ENCODE results near the gene PLA1A.

Gene PLA1A

DNA sequence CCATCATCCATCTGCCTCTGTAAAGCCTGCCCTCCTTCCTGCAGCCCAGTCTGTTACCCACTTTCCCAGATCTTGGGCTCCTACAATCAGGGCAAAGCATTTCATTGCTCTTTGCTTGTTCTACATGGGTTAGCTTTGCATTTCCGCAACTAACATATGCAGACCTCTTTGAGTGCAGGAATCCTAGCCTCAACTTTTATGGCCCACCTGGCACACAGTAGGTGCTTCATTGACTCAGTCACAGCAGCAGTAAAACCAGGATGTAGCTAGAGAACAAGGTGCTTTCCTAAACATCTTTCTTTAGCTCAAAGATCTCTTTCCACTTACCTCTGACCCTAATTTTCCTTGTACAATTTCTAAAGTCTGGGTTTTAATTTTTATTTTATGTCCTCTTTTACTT lies 41.8 kb upstream of the PLA1A start:
- no peak overlapping the region for H3K4me3 ChIP-seq (ENCODE audit: low read depth, low read length)
- TF ChIP-seq, protein P1, sequence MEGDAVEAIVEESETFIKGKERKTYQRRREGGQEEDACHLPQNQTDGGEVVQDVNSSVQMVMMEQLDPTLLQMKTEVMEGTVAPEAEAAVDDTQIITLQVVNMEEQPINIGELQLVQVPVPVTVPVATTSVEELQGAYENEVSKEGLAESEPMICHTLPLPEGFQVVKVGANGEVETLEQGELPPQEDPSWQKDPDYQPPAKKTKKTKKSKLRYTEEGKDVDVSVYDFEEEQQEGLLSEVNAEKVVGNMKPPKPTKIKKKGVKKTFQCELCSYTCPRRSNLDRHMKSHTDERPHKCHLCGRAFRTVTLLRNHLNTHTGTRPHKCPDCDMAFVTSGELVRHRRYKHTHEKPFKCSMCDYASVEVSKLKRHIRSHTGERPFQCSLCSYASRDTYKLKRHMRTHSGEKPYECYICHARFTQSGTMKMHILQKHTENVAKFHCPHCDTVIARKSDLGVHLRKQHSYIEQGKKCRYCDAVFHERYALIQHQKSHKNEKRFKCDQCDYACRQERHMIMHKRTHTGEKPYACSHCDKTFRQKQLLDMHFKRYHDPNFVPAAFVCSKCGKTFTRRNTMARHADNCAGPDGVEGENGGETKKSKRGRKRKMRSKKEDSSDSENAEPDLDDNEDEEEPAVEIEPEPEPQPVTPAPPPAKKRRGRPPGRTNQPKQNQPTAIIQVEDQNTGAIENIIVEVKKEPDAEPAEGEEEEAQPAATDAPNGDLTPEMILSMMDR (IDR thresholded peaks at IDR 0.05; ENCODE audit: low read depth, low read length): no peak

DNA sequence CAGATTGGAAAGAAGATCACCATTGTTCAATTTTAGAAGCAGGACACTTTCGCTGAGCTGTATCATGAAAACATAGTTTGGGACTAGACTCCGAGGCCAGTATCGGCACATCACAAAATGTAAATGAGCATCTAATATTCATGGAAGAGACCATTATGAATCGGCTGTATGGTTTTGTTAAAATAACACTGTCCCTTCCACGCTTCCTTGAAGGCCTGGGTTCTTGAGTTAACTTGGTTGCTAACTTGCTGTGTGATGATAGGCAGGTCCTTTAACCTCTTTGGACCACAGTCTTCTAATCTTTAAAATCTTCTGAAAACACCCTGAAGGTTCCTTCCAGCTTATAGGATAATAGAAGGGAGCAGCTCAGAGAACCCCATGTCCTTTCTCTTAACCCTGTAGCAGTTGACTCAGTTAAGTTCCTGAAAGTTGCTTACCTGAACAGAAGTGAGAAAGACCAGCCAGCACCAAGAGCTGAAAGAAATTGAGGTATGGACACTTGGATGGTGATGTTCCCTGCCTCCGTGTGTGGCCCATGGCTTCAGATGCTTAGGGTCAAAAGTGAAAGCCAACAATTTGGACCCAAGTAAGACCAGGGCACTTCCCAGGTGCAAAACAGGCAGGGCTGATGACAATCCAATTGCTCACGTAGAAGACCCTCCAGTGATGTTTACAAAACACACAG lies 40.4 kb upstream of the PLA1A start:
- TF ChIP-seq, protein P1 (IDR thresholded peaks at IDR 0.05; ENCODE audit: low read depth, low read length): no peak
- H3K4me3 ChIP-seq (ENCODE audit: low read depth, low read length): no peak overlapping the region

DNA sequence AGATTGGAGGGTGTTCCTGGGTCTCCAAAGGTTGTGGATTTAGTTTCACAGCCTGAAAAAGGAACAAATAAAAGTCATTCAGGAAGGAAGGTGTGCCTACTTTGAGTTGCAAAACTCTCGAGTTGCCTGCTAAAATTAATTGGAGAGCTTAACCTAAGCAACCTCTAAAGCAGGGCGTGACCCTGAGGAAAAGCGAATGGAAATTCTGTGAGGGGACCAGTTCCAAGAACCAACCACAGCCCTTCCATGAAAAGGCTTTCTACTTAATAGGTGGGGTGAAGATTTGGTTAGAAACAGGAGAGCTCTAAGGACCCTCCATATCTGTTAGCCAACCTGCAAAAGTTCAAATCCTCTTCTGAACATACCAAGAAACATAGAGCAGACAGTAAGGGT lies 39.8 kb upstream of the PLA1A start:
- TF ChIP-seq, protein P1 (IDR thresholded peaks at IDR 0.05; ENCODE audit: low read depth, low read length): no peak
- no peak overlapping the region for H3K4me3 ChIP-seq (ENCODE audit: low read depth, low read length)

DNA sequence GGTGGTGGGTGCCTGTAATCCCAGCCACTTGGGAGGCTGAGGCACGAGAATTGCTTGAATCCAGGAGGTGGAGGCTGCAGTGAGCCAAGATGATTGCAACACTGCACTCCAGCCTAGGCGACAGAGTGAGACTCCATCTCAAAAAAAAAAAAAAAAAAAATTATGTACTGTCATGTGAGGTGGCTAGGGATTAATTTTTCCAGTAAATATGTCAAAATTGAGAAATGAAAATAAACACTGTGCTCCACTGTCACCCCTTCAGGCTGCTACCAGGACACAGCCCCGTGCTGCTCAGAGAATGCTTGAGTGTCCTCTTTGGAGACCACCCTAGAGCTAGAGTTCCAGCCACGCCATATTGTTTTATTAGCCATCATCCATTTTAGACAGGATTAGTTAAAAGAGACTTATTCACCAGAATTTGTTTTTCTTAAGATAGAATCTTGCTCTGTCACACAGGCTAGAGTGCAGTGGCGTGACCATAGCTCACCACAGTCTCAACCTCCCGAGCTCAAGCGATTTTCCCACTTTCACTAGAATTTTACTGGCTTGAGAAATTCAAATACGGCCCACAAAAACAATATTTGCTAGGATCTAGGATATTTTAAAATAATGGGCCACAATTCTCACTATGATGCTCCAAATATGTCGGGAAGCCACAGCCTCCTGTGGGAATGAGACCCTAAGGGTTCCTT lies 38.9 kb upstream of the PLA1A start:
- no peak overlapping the region for H3K4me3 ChIP-seq (ENCODE audit: low read depth, low read length)
- TF ChIP-seq, protein P1 (IDR thresholded peaks at IDR 0.05; ENCODE audit: low read depth, low read length): no peak

DNA sequence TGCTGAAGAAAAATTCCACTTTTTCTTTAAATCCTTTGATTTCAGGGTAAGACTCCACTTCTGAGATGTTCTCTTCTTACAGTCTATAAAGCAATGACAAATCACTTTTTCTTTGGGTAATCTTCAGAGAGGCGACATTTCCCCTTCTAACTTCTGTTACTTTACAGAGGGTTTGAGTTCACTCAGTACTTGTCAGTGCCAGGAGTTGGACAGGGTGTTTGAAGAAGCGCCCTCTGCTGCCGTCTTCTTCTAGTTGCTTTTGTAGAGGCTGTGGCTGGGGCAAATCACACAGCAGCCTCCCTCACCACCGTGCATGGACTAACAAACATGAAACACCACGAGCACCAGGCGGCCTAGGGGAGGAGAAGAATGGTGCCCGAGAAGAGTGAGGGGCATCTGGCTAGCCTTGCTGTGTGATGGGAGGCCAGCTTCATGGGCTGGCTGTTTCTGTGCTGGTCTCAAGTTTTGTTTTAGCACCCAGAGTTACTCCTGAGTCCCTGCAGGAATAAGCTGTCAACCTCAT lies 38.2 kb upstream of the PLA1A start, which contains the start of gene CD80:
Gene CD80 (minus strand): TSS at position 174 of the 523 bp plus-strand sequence. CDS start 1,886 bp downstream, outside the sequence.
- H3K4me3 ChIP-seq (ENCODE audit: low read depth, low read length): no peak within 1 kb of the TSS
- TF ChIP-seq, protein P1 (IDR thresholded peaks at IDR 0.05; ENCODE audit: low read depth, low read length): no peak

DNA sequence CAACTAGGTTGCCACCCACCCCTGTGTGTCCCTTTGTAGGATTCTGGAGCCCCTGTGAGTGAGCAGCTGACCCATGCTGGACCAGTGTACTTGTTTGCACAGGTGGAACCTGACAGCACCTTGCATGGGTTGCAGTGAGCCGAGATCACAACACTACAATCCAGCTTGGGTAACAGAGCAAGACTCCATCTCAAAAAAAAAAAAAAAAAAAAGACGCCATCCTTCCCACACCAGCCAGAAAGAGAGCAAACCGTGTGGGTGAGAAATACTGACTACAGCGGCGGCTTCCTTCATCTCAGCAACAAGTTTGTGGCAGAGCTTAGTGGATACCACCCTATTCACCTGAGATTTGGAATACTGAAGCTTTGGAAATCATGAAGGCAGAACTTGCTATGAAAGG lies 37.5 kb upstream of the PLA1A start:
- TF ChIP-seq, protein P1 (IDR thresholded peaks at IDR 0.05; ENCODE audit: low read depth, low read length): no peak
- H3K4me3 ChIP-seq (ENCODE audit: low read depth, low read length): no peak overlapping the region

Measured in WI38 (cell line).